Neural progenitor cell (in vitro differentiated cells): ENCODE results near the gene CDT1. TPM values are rescaled to one million over a fixed set of nuclear protein-coding genes. Genes with fewer than 3 reads are reported as not detected.

ENCODE experiments used
- DNase-seq: peaks from one replicate; pipeline ENCODE4 v3.0.0-alpha.2; 2016; ENCODE audit warnings: low spot score
- H2AFZ ChIP-seq: fragments of 200-600 bp; sonication (generic); replicated peaks from 2 replicates; pipeline ENCODE4 v1.6.1; 2016; ENCODE audit warnings: antibody characterized with exemption
- H3F3A ChIP-seq: fragments of 200-600 bp; sonication (generic); 2 replicates; pipeline ENCODE4 v1.6.1; 2016; ENCODE audit warnings: antibody characterized with exemption, low read depth
- H3K27ac ChIP-seq: fragments of 200-600 bp; sonication (generic); 2 replicates; pipeline ENCODE4 v1.5.1; 2016; ENCODE audit warnings: mild to moderate bottlenecking
- H3K27me3 ChIP-seq: fragments of 200-600 bp; sonication (generic); 2 replicates; pipeline ENCODE4 v1.6.1; 2016; ENCODE audit warnings: mild to moderate bottlenecking, moderate library complexity
- H3K36me3 ChIP-seq: fragments of 200-600 bp; sonication (generic); 2 replicates; pipeline ENCODE4 v1.5.1; 2016
- H3K4me1 ChIP-seq: fragments of 200-600 bp; sonication (generic); 2 replicates; pipeline ENCODE4 v1.6.1; 2016; ENCODE audit warnings: mixed run types
- H3K4me2 ChIP-seq: fragments of 200-600 bp; sonication (generic); 2 replicates; pipeline ENCODE4 v1.6.1; 2016
- H3K4me3 ChIP-seq: fragments of 200-600 bp; sonication (generic); 2 replicates; pipeline ENCODE4 v1.5.1; 2016
- H3K79me2 ChIP-seq: fragments of 200-600 bp; sonication (generic); 2 replicates; pipeline ENCODE4 v1.6.1; 2016; ENCODE audit warnings: low read depth
- H3K9ac ChIP-seq: fragments of 200-600 bp; sonication (generic); 2 replicates; pipeline ENCODE4 v1.6.1; 2016
- H3K9me3 ChIP-seq: fragments of 200-600 bp; sonication (generic); 2 replicates; pipeline ENCODE4 v1.5.1; 2016; ENCODE audit warnings: low read depth
- H4K20me1 ChIP-seq: fragments of 200-600 bp; sonication (generic); 2 replicates; pipeline ENCODE4 v1.6.1; 2016; ENCODE audit warnings: low read depth
- H3K27ac Mint-ChIP-seq: 3 replicates; pipeline ENCODE4 v1.8.0; 2021; ENCODE audit warnings: mixed read lengths
- H3K27me3 Mint-ChIP-seq: 2 replicates; pipeline ENCODE4 v1.8.0; 2022; ENCODE audit warnings: low read depth, mild to moderate bottlenecking, inconsistent platforms, moderate library complexity, mixed read lengths; ENCODE audit not compliant: insufficient read depth
- H3K36me3 Mint-ChIP-seq: 3 replicates; pipeline ENCODE4 v1.8.0; 2021; ENCODE audit warnings: mixed read lengths
- H3K4me1 Mint-ChIP-seq: 3 replicates; pipeline ENCODE4 v1.8.0; 2021; ENCODE audit warnings: mixed read lengths
- H3K4me3 Mint-ChIP-seq: 3 replicates; pipeline ENCODE4 v1.8.0; 2021; ENCODE audit warnings: mild to moderate bottlenecking, moderate library complexity, mixed read lengths
- H3K9me3 Mint-ChIP-seq: 3 replicates; pipeline ENCODE4 v1.8.0; 2020; ENCODE audit warnings: mixed read lengths
- CTCF ChIP-seq: fragments of 200-600 bp; sonication (generic); IDR thresholded peaks from 2 replicates; pipeline ENCODE4 v1.5.1; 2017; ENCODE audit warnings: antibody characterized with exemption, mild to moderate bottlenecking
- EZH2 ChIP-seq: fragments of 200-600 bp; sonication (generic); IDR thresholded peaks from 2 replicates; pipeline ENCODE4 v1.6.1; 2017; ENCODE audit warnings: antibody characterized with exemption, mild to moderate bottlenecking, moderate library complexity
- EZH2phosphoT487 ChIP-seq: fragments of 200-600 bp; sonication (generic); IDR thresholded peaks from 2 replicates; pipeline ENCODE4 v1.6.1; 2017; ENCODE audit warnings: antibody characterized with exemption
- total RNA-seq: library from RNA; depleted of rRNA; stranded (reverse); fragments of >200 nt; gene quantifications from 2 replicates; pipeline ENCODE4 v1.2.3, GENCODE V29; 2015; ENCODE audit warnings: low replicate concordance

The CDT1 gene
- total RNA-seq, 1 donor from 2014 or later, result 7.8 TPM

- no peak overlapping the region for H3K4me3 Mint-ChIP-seq
- Histone ChIP-seq H3K27me3 (no peaks in the 10 kb centered on the region), H3K9me3 (no peaks in the 10 kb centered on the region), H3K4me3 (no peak overlapping the region), H3F3A (peaks cover 4% of the 10 kb centered on the region), H3K4me1 (no peaks in the 10 kb centered on the region), H3K79me2 (no peaks in the 10 kb centered on the region), H3K36me3 (no peaks in the 10 kb centered on the region), H3K9ac (no peak overlapping the region), H3K4me2 (no peak overlapping the region), H3K27ac (no peak overlapping the region), H4K20me1 (peaks cover 8% of the 10 kb centered on the region), H2AFZ (no peak overlapping the region)
- H3K27ac Mint-ChIP-seq, result no peak overlapping the region
- peaks cover 13% of the 10 kb centered on the region for H3K4me1 Mint-ChIP-seq
- H3K27me3 Mint-ChIP-seq, result peaks cover 4% of the 10 kb centered on the region
- H3K36me3 Mint-ChIP-seq, result peaks cover 6% of the 10 kb centered on the region
- H3K9me3 Mint-ChIP-seq, result no peaks in the 10 kb centered on the region
- DNase-seq, result no peak
- TF ChIP-seq CTCF (no peak), EZH2phosphoT487 (no peak), EZH2 (no peak)
These were observed 48.0 kb downstream of the CDT1 start for GRCh38 chr16:88851616-88852015.

GRCh38 chr16:88853325-88853941 lies 49.8 kb downstream of the CDT1 start:
- H3K27ac ChIP-seq, result no peak overlapping the region
- no peak for TF ChIP-seq EZH2phosphoT487
- TF ChIP-seq CTCF, result no peak
- TF ChIP-seq EZH2, result no peak
- peaks cover 6% of the 10 kb centered on the region for H3K36me3 Mint-ChIP-seq

GRCh38 chr16:88854306-88855111 lies 50.9 kb downstream of the CDT1 start:
- no peak for DNase-seq
- Mint-ChIP-seq H3K27ac (no peak overlapping the region), H3K36me3 (peaks cover 4% of the 10 kb centered on the region), H3K27me3 (peaks cover 2% of the 10 kb centered on the region), H3K9me3 (no peaks in the 10 kb centered on the region), H3K4me3 (peak overlapping the region; percentile 85), H3K4me1 (peaks cover 24% of the 10 kb centered on the region)
- Histone ChIP-seq H3K4me2 (no peak overlapping the region), H3F3A (peaks cover 4% of the 10 kb centered on the region), H3K27ac (no peak overlapping the region), H3K79me2 (peaks cover 14% of the 10 kb centered on the region), H3K4me3 (no peak overlapping the region), H3K36me3 (no peaks in the 10 kb centered on the region), H3K9me3 (no peaks in the 10 kb centered on the region), H2AFZ (no peak overlapping the region), H3K4me1 (peaks cover 4% of the 10 kb centered on the region), H3K9ac (no peak overlapping the region), H4K20me1 (peaks cover 14% of the 10 kb centered on the region), H3K27me3 (no peaks in the 10 kb centered on the region)
- TF ChIP-seq CTCF, result no peak
- TF ChIP-seq EZH2phosphoT487, result no peak
- TF ChIP-seq EZH2, result no peak

More at GRCh38 chr16:88853325-88853941, 49.8 kb downstream of the CDT1 start:
- Histone ChIP-seq H3K27me3 (no peaks in the 10 kb centered on the region), H4K20me1 (peaks cover 12% of the 10 kb centered on the region), H3K9me3 (no peaks in the 10 kb centered on the region), H3K4me1 (peaks cover 4% of the 10 kb centered on the region), H3K36me3 (no peaks in the 10 kb centered on the region), H3K9ac (no peak overlapping the region), H3K4me2 (no peak overlapping the region), H3F3A (peaks cover 4% of the 10 kb centered on the region), H3K4me3 (no peak overlapping the region), H3K79me2 (peaks cover 12% of the 10 kb centered on the region), H2AFZ (no peak overlapping the region)
- H3K4me1 Mint-ChIP-seq, result peaks cover 22% of the 10 kb centered on the region
- DNase-seq, result no peak
- H3K27me3 Mint-ChIP-seq, result peaks cover 4% of the 10 kb centered on the region
- no peaks in the 10 kb centered on the region for H3K9me3 Mint-ChIP-seq
- H3K4me3 Mint-ChIP-seq, result no peak overlapping the region
- H3K27ac Mint-ChIP-seq, result no peak overlapping the region
